Neural cell (in vitro differentiated cells): ENCODE data around the gene MYLK. TPM values are rescaled to one million over a fixed set of nuclear protein-coding genes. Genes with fewer than 3 reads are reported as not detected.

Experiments used
- H2AFZ ChIP-seq: fragments of 200-600, 300-800 bp; sonication (generic), shearing (Covaris generic); 2 replicates; pipeline ENCODE4 v1.6.0; 2014; ENCODE audit warnings: low read depth, mild to moderate bottlenecking, antibody characterized with exemption, low read length, moderate library complexity
- H3F3A ChIP-seq: fragments of 200-600 bp; shearing (Covaris generic); 2 replicates; pipeline ENCODE4 v1.6.1; 2016; ENCODE audit warnings: mild to moderate bottlenecking, moderate library complexity, mixed read lengths, antibody characterized with exemption, low read length; ENCODE audit not compliant: insufficient read depth, poor library complexity, severe bottlenecking
- H3K27ac ChIP-seq: fragments of 200-600, 300-800 bp; sonication (generic), shearing (Covaris generic); 2 replicates; pipeline ENCODE4 v1.5.1; 2014; ENCODE audit warnings: mild to moderate bottlenecking, low read length, moderate library complexity
- H3K27me3 ChIP-seq: fragments of 300-800, 200-600 bp; sonication (generic), shearing (Covaris generic); 2 replicates; pipeline ENCODE4 v1.6.0; 2014; ENCODE audit warnings: mild to moderate bottlenecking, low read depth, low read length, moderate library complexity; ENCODE audit not compliant: insufficient read depth
- H3K36me3 ChIP-seq: fragments of 300-800, 200-600 bp; sonication (generic), shearing (Covaris generic); 2 replicates; pipeline ENCODE4 v1.5.1; 2014; ENCODE audit warnings: mild to moderate bottlenecking, antibody characterized with exemption, low read length, moderate library complexity; ENCODE audit not compliant: insufficient read depth
- H3K4me2 ChIP-seq: fragments of 300-800, 200-600 bp; sonication (generic), shearing (Covaris generic); 2 replicates; pipeline ENCODE4 v1.6.0; 2014; ENCODE audit warnings: mild to moderate bottlenecking, low read length
- H3K4me3 ChIP-seq: fragments of 300-800, 200-600 bp; sonication (generic), shearing (Covaris generic); 2 replicates; pipeline ENCODE4 v1.5.1; 2014; ENCODE audit warnings: mild to moderate bottlenecking, low read length, moderate library complexity
- H3K79me2 ChIP-seq: fragments of 200-600 bp; shearing (Covaris generic); replicated peaks from 2 replicates; pipeline ENCODE4 v1.6.0; 2014; ENCODE audit warnings: mild to moderate bottlenecking, low read length, moderate library complexity; ENCODE audit not compliant: insufficient read depth
- H3K9ac ChIP-seq: fragments of 300-800, 200-600 bp; sonication (generic), shearing (Covaris generic); 2 replicates; pipeline ENCODE4 v1.6.1; 2016; ENCODE audit warnings: mild to moderate bottlenecking, low read length, mixed read lengths
- H3K9me2 ChIP-seq: fragments of 200-600 bp; shearing (Covaris generic); 2 replicates; pipeline ENCODE4 v1.6.1; 2016; ENCODE audit warnings: mild to moderate bottlenecking, low read length, mixed read lengths; ENCODE audit not compliant: insufficient read depth
- H3K9me3 ChIP-seq: fragments of 200-600, 300-800 bp; sonication (generic), shearing (Covaris generic); 2 replicates; pipeline ENCODE4 v1.6.1; 2016; ENCODE audit warnings: mild to moderate bottlenecking, mixed run types, low read length, moderate library complexity, mixed read lengths
- H4K20me1 ChIP-seq: fragments of 200-600 bp; shearing (Covaris generic); 2 replicates; pipeline ENCODE4 v1.6.1; 2016; ENCODE audit warnings: mild to moderate bottlenecking, mixed run types; ENCODE audit not compliant: insufficient read depth
- EP300 ChIP-seq: fragments of 450-650 bp; conservative IDR thresholded peaks from 2 replicates; pipeline ENCODE4 v1.6.1; 2014; ENCODE audit warnings: antibody characterized with exemption, mild to moderate bottlenecking, moderate library complexity; ENCODE audit not compliant: poor library complexity, severe bottlenecking
- EZH2 ChIP-seq: fragments of 200-600, 300-800 bp; shearing (Covaris generic), sonication (generic); IDR thresholded peaks from 2 replicates; pipeline ENCODE4 v1.6.1; 2014; ENCODE audit warnings: antibody characterized with exemption, low read length, borderline replicate concordance, mild to moderate bottlenecking; ENCODE audit not compliant: insufficient read depth, poor library complexity, severe bottlenecking
- MXI1 ChIP-seq: fragments of 450-650 bp; conservative IDR thresholded peaks from 2 replicates; pipeline ENCODE4 v1.6.1; 2014; ENCODE audit warnings: antibody characterized with exemption, mild to moderate bottlenecking; ENCODE audit not compliant: poor library complexity, severe bottlenecking
- POLR2AphosphoS5 ChIP-seq: IDR thresholded peaks from 2 replicates; pipeline ENCODE4 v1.6.1; 2012
- RAD21 ChIP-seq: fragments of 450-650 bp; conservative IDR thresholded peaks from 2 replicates; pipeline ENCODE4 v1.6.1; 2014; ENCODE audit warnings: antibody characterized with exemption, mild to moderate bottlenecking, moderate library complexity
- REST ChIP-seq: IDR thresholded peaks from 2 replicates; pipeline ENCODE4 v1.6.1; 2012; ENCODE audit warnings: borderline replicate concordance
- SMC3 ChIP-seq: fragments of 450-650 bp; conservative IDR thresholded peaks from 2 replicates; pipeline ENCODE4 v1.6.1; 2014; ENCODE audit warnings: antibody characterized with exemption, mild to moderate bottlenecking, moderate library complexity; ENCODE audit not compliant: poor library complexity
- TAF1 ChIP-seq: IDR thresholded peaks from 2 replicates; pipeline ENCODE4 v1.6.1; 2012; ENCODE audit warnings: low read depth
- polyA plus RNA-seq: library from polyadenylated mRNA; depleted of rRNA; stranded (reverse); fragments of >200 nt; gene quantifications from 2 replicates; pipeline ENCODE4 v1.2.3, GENCODE V29; 2014
- TF ChIP-seq, protein P1 (sequence below): fragments of 450-650 bp; IDR thresholded peaks from 2 replicates; pipeline ENCODE4 v1.5.1; 2014; ENCODE audit warnings: antibody characterized with exemption, mild to moderate bottlenecking, moderate library complexity; ENCODE audit not compliant: poor library complexity, severe bottlenecking

Gene MYLK
- polyA plus RNA-seq, 1 donor from 2014 or later: 0.43 TPM

GRCh38 chr3:123586968-123587367 lies 297.2 kb downstream of the MYLK start:
- H2AFZ ChIP-seq: no peak overlapping the region
- H3F3A ChIP-seq: peaks cover 4% of the 10 kb centered on the region
- H3K27me3 ChIP-seq: peaks cover 6% of the 10 kb centered on the region
- H3K27ac ChIP-seq: no peak overlapping the region
- no peaks in the 10 kb centered on the region for H3K36me3 ChIP-seq
- H3K9ac ChIP-seq: no peak overlapping the region
- H3K4me2 ChIP-seq: peak overlapping the region; percentile 59
- H3K4me3 ChIP-seq: peak overlapping the region; percentile 87
- no peaks in the 10 kb centered on the region for H3K9me2 ChIP-seq
- H3K79me2 ChIP-seq: peaks cover 26% of the 10 kb centered on the region
- TF ChIP-seq POLR2AphosphoS5: no peak
- TF ChIP-seq SMC3: no peak
- TF ChIP-seq REST: no peak
- no peak for TF ChIP-seq TAF1
- TF ChIP-seq, protein P1, sequence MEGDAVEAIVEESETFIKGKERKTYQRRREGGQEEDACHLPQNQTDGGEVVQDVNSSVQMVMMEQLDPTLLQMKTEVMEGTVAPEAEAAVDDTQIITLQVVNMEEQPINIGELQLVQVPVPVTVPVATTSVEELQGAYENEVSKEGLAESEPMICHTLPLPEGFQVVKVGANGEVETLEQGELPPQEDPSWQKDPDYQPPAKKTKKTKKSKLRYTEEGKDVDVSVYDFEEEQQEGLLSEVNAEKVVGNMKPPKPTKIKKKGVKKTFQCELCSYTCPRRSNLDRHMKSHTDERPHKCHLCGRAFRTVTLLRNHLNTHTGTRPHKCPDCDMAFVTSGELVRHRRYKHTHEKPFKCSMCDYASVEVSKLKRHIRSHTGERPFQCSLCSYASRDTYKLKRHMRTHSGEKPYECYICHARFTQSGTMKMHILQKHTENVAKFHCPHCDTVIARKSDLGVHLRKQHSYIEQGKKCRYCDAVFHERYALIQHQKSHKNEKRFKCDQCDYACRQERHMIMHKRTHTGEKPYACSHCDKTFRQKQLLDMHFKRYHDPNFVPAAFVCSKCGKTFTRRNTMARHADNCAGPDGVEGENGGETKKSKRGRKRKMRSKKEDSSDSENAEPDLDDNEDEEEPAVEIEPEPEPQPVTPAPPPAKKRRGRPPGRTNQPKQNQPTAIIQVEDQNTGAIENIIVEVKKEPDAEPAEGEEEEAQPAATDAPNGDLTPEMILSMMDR: no peak
- no peak for TF ChIP-seq EZH2
- TF ChIP-seq EP300: no peak
- no peak for TF ChIP-seq MXI1
- no peak for TF ChIP-seq RAD21
- H4K20me1 ChIP-seq: no peaks in the 10 kb centered on the region
- peaks cover 5% of the 10 kb centered on the region for H3K9me3 ChIP-seq

DNA sequence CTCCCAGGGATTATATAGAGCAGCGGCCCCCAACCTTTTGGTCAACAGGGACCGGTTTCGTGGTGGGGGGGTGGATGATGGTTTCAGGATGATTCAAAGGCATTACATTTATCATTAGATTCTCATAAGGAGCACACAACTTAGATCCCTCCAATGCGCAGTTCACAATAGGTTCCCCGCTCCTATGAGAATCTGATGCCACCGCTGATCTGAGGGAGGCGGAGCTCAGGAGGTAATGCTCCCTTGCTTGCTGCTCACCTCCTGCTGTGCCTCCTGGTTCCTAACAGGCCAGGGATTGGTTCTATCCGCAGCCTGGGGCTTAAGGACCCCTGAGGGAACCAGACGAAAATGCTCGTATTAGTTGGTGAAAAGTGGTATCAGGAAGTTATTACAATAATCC lies 298.0 kb downstream of the MYLK start:
- H3K36me3 ChIP-seq: no peaks in the 10 kb centered on the region
- peaks cover 26% of the 10 kb centered on the region for H3K79me2 ChIP-seq
- peak overlapping the region; percentile 92 for H3K9ac ChIP-seq
- peak overlapping the region; percentile 87 for H3K4me3 ChIP-seq
- no peaks in the 10 kb centered on the region for H4K20me1 ChIP-seq
- peaks cover 5% of the 10 kb centered on the region for H3K9me3 ChIP-seq
- no peaks in the 10 kb centered on the region for H3K9me2 ChIP-seq
- H2AFZ ChIP-seq: peak overlapping the region; percentile 97
- TF ChIP-seq TAF1 (no peak), POLR2AphosphoS5 (peak; percentile 73), RAD21 (peak; percentile 19)
- H3K27ac ChIP-seq: peak overlapping the region; percentile 100
- peaks cover 4% of the 10 kb centered on the region for H3F3A ChIP-seq
- H3K27me3 ChIP-seq: peaks cover 6% of the 10 kb centered on the region
- peak overlapping the region; percentile 59 for H3K4me2 ChIP-seq
